MCF 10A (cell line): Measurements from ENCODE around the gene ACBD4. TPM values are rescaled to one million over a fixed set of nuclear protein-coding genes. Genes with fewer than 3 reads are reported as not detected.

Experiments
- BruUV-seq: library from RNA; stranded (reverse); fragments of 400-500 nt; replicated peaks from 2 replicates; lab custom pipeline; 2021; lab: Mats Ljungman, UMichigan
- CTCF ChIA-PET: fragments of 300-600 bp; sonication (Branson Sonifier 250); formaldehyde crosslinking; extraction: SDS; loops from one replicate; lab custom pipeline; 2021; ENCODE audit warnings: antibody characterized with exemption, inconsistent platforms; lab: Yijun Ruan, JAX
- POLR2A ChIA-PET: fragments of 300-600, 350-650 bp; sonication (Branson Sonifier 250); formaldehyde crosslinking; extraction: SDS; loops from one replicate; lab custom pipeline; 2020; ENCODE audit warnings: antibody characterized with exemption, inconsistent platforms; lab: Yijun Ruan, JAX
- DNase-seq: peaks from one replicate; pipeline ENCODE4 v3.0.0-alpha.2; 2018; ENCODE audit not compliant: unreplicated experiment
- H3K27ac Mint-ChIP-seq: one replicate; pipeline ENCODE4 v1.8.0; 2022; ENCODE audit warnings: mild to moderate bottlenecking, low read depth, mixed read lengths; ENCODE audit not compliant: unreplicated experiment
- H3K27me3 Mint-ChIP-seq: one replicate; pipeline ENCODE4 v1.8.0; 2022; ENCODE audit warnings: mixed read lengths; ENCODE audit not compliant: insufficient read depth, unreplicated experiment
- H3K36me3 Mint-ChIP-seq: one replicate; pipeline ENCODE4 v1.8.0; 2022; ENCODE audit warnings: mild to moderate bottlenecking, moderate library complexity, mixed read lengths; ENCODE audit not compliant: insufficient read depth, unreplicated experiment
- H3K4me1 Mint-ChIP-seq: one replicate; pipeline ENCODE4 v1.8.0; 2022; ENCODE audit warnings: mixed read lengths; ENCODE audit not compliant: insufficient read depth, unreplicated experiment
- H3K4me3 Mint-ChIP-seq: one replicate; pipeline ENCODE4 v1.8.0; 2022; ENCODE audit warnings: mild to moderate bottlenecking, moderate library complexity, mixed read lengths; ENCODE audit not compliant: unreplicated experiment
- H3K9me3 Mint-ChIP-seq: one replicate; pipeline ENCODE4 v1.8.0; 2022; ENCODE audit warnings: mixed read lengths; ENCODE audit not compliant: unreplicated experiment
- CTCF ChIP-seq: fragments of 200-600 bp; IDR thresholded peaks from one replicate; pipeline ENCODE4 v1.8.0; 2022; ENCODE audit warnings: antibody characterized with exemption, mild to moderate bottlenecking; ENCODE audit not compliant: unreplicated experiment
- intact Hi-C: fragments of 100-400 bp; cut with micrococcal nuclease; formaldehyde crosslinking; loops from 2 replicates; pipeline ENCODE4 v1.14.1; 2022
- total RNA-seq: library from RNA; stranded (reverse); gene quantifications from 2 replicates; pipeline ENCODE4 v1.2.3, GENCODE V29; 2022

The ACBD4 gene
- total RNA-seq, 1 experiment from 2014 or later = 7.8 TPM

GRCh38 chr17:45171338-45172231 is 36.1 kb downstream of the ACBD4 start:
- ChIA-PET POLR2A (interaction anchor here (0.6 to 21.2 kb wide), 30 partner anchors 10 to 275 kb away, joined by 3 to 1083 read pairs (median 5); partner anchors contain the start of genes ACBD4, EFTUD2, HEXIM1 and HEXIM2), CTCF (interaction anchor here (0.5 to 6.5 kb wide), 13 partner anchors 10 to 131 kb away, joined by 3 to 108 read pairs (median 5); partner anchors contain the start of genes ACBD4, HEXIM1 and HEXIM2)
- Mint-ChIP-seq H3K27ac (peak overlapping the region; percentile 99), H3K4me3 (peak overlapping the region; percentile 78), H3K9me3 (no peaks in the 10 kb centered on the region), H3K36me3 (peaks cover under 1% of the 10 kb centered on the region), H3K27me3 (no peaks in the 10 kb centered on the region), H3K4me1 (peaks cover 26% of the 10 kb centered on the region)
- TF ChIP-seq CTCF = no peak
- DNase-seq = peak; percentile 92
- BruUV-seq = TSS peak; percentile 72
- intact Hi-C loops = loop anchor here (1.0 kb wide), 3 partner anchors 10 to 27 kb away; partner anchors contain the start of genes HEXIM1 and HEXIM2

GRCh38 chr17:45172232-45172540 is 36.7 kb downstream of the ACBD4 start:
- H3K36me3 Mint-ChIP-seq = no peaks in the 10 kb centered on the region
- ChIA-PET POLR2A (interaction anchor here (0.6 to 21.2 kb wide), 25 partner anchors 11 to 274 kb away, joined by 3 to 1083 read pairs (median 6); partner anchors contain the start of genes ACBD4, EFTUD2, HEXIM1 and HEXIM2), CTCF (interaction anchor here (0.6 to 6.5 kb wide), 13 partner anchors 11 to 77 kb away, joined by 3 to 108 read pairs (median 5); partner anchors contain the start of genes ACBD4, HEXIM1 and HEXIM2)
- no TSS peak for BruUV-seq
- intact Hi-C loops = loop anchor here (1.0 kb wide), 2 partner anchors 24 to 26 kb away; partner anchors contain the start of gene HEXIM1
- TF ChIP-seq CTCF = no peak
- H3K4me3 Mint-ChIP-seq = peak overlapping the region; percentile 78
- peaks cover 26% of the 10 kb centered on the region for H3K4me1 Mint-ChIP-seq
- no peaks in the 10 kb centered on the region for H3K27me3 Mint-ChIP-seq
- no peaks in the 10 kb centered on the region for H3K9me3 Mint-ChIP-seq
- no peak for DNase-seq
- peak overlapping the region; percentile 99 for H3K27ac Mint-ChIP-seq

GRCh38 chr17:45172541-45173286 is 37.2 kb downstream of the ACBD4 start:
- BruUV-seq = no TSS peak
- intact Hi-C loops = loop anchor here (1.0 kb wide), 2 partner anchors 24 to 26 kb away; partner anchors contain the start of gene HEXIM1
- ChIA-PET POLR2A (interaction anchor here (0.6 to 21.2 kb wide), 25 partner anchors 11 to 273 kb away, joined by 3 to 1083 read pairs (median 5); partner anchors contain the start of genes ACBD4, EFTUD2, HEXIM1 and HEXIM2), CTCF (interaction anchor here (0.6 to 6.5 kb wide), 15 partner anchors 11 to 77 kb away, joined by 3 to 108 read pairs (median 6); partner anchors contain the start of genes ACBD4, HEXIM1 and HEXIM2)
- peak overlapping the region; percentile 78 for H3K4me3 Mint-ChIP-seq
- H3K4me1 Mint-ChIP-seq = peaks cover 26% of the 10 kb centered on the region
- H3K36me3 Mint-ChIP-seq = no peaks in the 10 kb centered on the region
- H3K27me3 Mint-ChIP-seq = no peaks in the 10 kb centered on the region
- peak; percentile 27 for TF ChIP-seq CTCF
- no peaks in the 10 kb centered on the region for H3K9me3 Mint-ChIP-seq
- DNase-seq = peak; percentile 98
- H3K27ac Mint-ChIP-seq = peak overlapping the region; percentile 99
